GM18520 (cell line): Measurements from ENCODE around the gene NPFFR1.
A peak's percentile ranks its signal among the peaks of the same experiment; 100 is the strongest.

ENCODE experiments used
- ATAC-seq: cut with Tn5 transposase; IDR thresholded peaks from one replicate; pipeline ENCODE4 v1.9.1; 2021; ENCODE audit not compliant: unreplicated experiment

NPFFR1 gene

GRCh38 chr10:70315815-70316214, 32.0 kb upstream of the NPFFR1 start:
- no peak for ATAC-seq

- no peak for ATAC-seq
Observed at GRCh38 chr10:70315276-70315675, 31.5 kb upstream of the NPFFR1 start.

- no peak for ATAC-seq
Observed at GRCh38 chr10:70312972-70313371, 29.2 kb upstream of the NPFFR1 start.

GRCh38 chr10:70312249-70312648, 28.4 kb upstream of the NPFFR1 start:
- no peak for ATAC-seq

GRCh38 chr10:70311698-70312097, 27.9 kb upstream of the NPFFR1 start:
- ATAC-seq = no peak

GRCh38 chr10:70309661-70310060, 25.9 kb upstream of the NPFFR1 start:
- no peak for ATAC-seq

- ATAC-seq = no peak
Observed at GRCh38 chr10:70308121-70309060, 24.6 kb upstream of the NPFFR1 start.

- no peak for ATAC-seq
Observed at GRCh38 chr10:70306886-70307520, 23.2 kb upstream of the NPFFR1 start.

GRCh38 chr10:70306181-70306705, 22.4 kb upstream of the NPFFR1 start:
- ATAC-seq = no peak

GRCh38 chr10:70303730-70304129, 19.9 kb upstream of the NPFFR1 start:
- no peak for ATAC-seq

GRCh38 chr10:70302292-70302691, 18.5 kb upstream of the NPFFR1 start:
- ATAC-seq = no peak

GRCh38 chr10:70300908-70301597, 17.2 kb upstream of the NPFFR1 start:
- no peak for ATAC-seq

GRCh38 chr10:70300461-70300860, 16.7 kb upstream of the NPFFR1 start:
- ATAC-seq = no peak

- ATAC-seq = no peak
Observed at GRCh38 chr10:70299876-70300275, 16.1 kb upstream of the NPFFR1 start.

- no peak for ATAC-seq
Observed at GRCh38 chr10:70298393-70298792, 14.6 kb upstream of the NPFFR1 start.

- no peak for ATAC-seq
Observed at GRCh38 chr10:70297224-70297623, 13.4 kb upstream of the NPFFR1 start.

GRCh38 chr10:70296406-70296899, 12.6 kb upstream of the NPFFR1 start:
- no peak for ATAC-seq

- ATAC-seq = no peak
Observed at GRCh38 chr10:70295926-70296325, 12.1 kb upstream of the NPFFR1 start.

GRCh38 chr10:70295321-70295720, 11.5 kb upstream of the NPFFR1 start:
- no peak for ATAC-seq

- peak; percentile 91 for ATAC-seq
Observed at GRCh38 chr10:70293169-70293843, 9.5 kb upstream of the NPFFR1 start.

- no peak for ATAC-seq
Observed at GRCh38 chr10:70292004-70292403, 8.2 kb upstream of the NPFFR1 start.
